Retinal pigment epithelial cell (primary cell): Measurements from ENCODE around the gene TBC1D24.

ENCODE experiments used
- DNase-seq: peaks from one replicate; pipeline ENCODE4 v3.0.0-alpha.2; 2010; ENCODE audit warnings: low read depth
- H3K4me3 ChIP-seq: 2 replicates; pipeline ENCODE4 v1.5.1; 2011; ENCODE audit warnings: mild to moderate bottlenecking, low read length, control low read depth, moderate library complexity
- CTCF ChIP-seq: conservative IDR thresholded peaks from 2 replicates; pipeline ENCODE4 v1.5.1; 2011; ENCODE audit warnings: low read depth, low read length, control low read depth, inconsistent platforms

TBC1D24 gene

DNA sequence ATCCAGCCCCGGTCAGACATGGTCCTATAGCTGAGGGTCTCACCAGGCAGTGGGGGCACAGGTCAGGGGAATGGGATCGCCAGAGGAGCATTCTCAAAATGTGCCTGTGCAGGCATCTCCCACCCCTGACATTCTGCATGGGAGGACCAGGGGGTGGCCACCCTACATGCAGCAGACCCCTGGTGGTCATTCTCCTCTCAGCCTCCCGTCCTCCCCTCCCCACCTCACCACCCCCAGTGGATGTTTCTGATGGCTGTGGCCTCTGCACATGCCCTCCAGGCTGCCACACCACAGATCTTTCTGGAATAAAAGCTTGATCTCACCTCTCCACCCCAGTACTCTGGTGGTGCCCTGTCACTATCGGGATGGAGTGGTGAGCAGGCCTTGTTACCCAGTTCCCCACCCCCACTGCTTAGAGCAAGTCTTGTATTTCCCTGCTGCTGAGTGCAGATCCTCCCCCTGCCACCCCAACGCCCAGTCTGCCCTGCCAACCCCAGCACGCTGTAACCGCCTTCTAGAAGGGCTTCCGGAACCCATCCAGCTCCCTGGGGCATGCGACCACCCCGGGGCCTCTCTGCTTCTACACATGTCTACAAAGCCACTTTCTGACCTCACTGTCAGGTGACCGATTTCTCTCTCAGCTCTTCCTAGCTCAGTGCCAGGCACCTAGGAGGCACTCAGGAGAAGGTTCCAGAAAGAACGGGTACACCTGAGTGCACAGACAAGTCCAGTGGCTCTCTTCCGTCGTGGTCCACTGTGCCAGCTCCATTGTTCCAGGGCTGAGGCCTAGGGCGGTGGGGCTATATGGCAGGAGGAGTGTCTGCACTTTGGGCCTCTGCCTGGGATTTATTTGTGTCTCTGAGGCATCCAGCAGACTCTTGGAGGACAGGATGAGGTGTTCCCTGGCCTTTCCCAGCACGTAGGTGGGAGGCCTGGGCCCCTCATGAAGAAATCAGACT is 9.3 kb downstream of the TBC1D24 start:
- DNase-seq, result no peak
- H3K4me3 ChIP-seq, result no peak overlapping the region
- TF ChIP-seq CTCF, result no peak

DNA sequence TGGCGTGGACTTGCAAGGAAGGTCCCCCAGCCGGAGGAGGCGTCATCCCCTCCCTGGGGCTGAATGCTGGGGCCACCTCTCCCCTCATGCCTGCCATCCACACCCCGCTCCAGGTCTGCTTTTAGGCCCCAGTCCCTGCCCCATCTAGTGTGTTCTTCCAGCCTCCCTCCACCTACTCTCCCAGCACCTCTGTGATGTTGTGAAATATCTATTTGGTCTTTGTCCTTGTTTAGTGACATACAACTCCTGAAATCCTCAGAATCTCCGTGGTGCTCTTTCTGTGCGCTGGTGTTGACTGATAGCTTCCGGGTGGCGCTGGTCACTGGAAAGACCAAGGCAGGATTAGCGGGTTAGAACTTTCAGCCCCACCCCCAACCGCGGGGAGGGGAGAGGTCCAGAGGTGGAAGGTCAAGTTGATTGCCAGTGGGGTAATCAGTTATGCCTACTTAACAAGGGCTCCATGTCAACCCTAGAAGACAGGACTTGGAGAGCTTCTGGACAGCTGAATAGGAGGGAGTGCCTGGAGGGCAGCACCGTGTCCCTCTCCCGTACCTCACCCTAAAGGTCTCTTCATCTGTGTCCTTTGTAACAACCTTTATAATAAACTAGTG is 10.1 kb downstream of the TBC1D24 start:
- TF ChIP-seq CTCF, result no peak
- H3K4me3 ChIP-seq, result no peak overlapping the region
- DNase-seq, result no peak

- DNase-seq, result no peak
- no peak overlapping the region for H3K4me3 ChIP-seq
- no peak for TF ChIP-seq CTCF
These were observed 11.0 kb downstream of the TBC1D24 start for GRCh38 chr16:2485811-2486507.

- TF ChIP-seq CTCF, result peak; percentile 38
- H3K4me3 ChIP-seq, result no peak overlapping the region
- no peak for DNase-seq
These were observed 12.0 kb downstream of the TBC1D24 start for GRCh38 chr16:2486645-2487516.

- H3K4me3 ChIP-seq, result no peak overlapping the region
- no peak for DNase-seq
- no peak for TF ChIP-seq CTCF
These were observed 12.6 kb downstream of the TBC1D24 start for GRCh38 chr16:2487517-2487842.

DNA sequence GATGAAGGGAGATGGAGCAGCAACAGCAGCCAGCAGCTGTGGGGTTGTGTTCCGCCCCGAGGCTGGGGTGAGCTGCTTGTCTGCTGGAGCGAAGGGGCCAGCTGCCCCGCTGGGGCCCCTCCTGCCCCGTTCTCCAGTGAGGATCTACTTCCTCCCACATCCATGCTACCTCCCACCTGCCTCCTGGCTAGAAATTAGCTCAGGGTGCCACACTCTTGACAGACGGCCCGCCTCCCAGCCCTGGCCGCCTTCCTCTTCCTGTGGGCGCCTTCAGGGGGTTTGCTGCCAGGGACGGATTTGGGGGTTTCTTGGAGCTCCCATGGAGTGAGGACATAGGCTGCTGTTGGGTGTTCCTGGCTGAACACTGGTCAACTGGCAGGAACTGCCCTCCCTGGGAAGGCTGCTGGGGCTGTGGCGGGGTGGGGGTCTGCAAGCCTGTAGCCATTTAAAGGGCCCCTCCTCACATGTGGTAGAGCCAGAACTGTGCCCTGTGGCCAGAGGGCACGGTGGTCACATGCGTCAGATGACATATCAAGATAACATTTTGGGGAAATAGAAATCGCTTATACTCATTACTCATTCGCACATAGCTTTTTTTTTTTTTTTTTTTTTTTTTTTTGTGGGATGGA is 13.1 kb downstream of the TBC1D24 start:
- H3K4me3 ChIP-seq, result no peak overlapping the region
- no peak for TF ChIP-seq CTCF
- no peak for DNase-seq
